NCI-H82 treated with DMSO at 0.1 percent for 48 hours (cell line): Measurements from ENCODE around the gene EFCAB14.
"Not testable (repeated sequence)": the region's sequence is repeated elsewhere in the genome, so short reads cannot be mapped to it uniquely, and the experiment has no call there.

ENCODE experiments used
- DNase-seq: peaks from one replicate; lab custom pipeline; 2025; ENCODE audit not compliant: unreplicated experiment; lab: John Stamatoyannopoulos, UW

EFCAB14 gene

DNA sequence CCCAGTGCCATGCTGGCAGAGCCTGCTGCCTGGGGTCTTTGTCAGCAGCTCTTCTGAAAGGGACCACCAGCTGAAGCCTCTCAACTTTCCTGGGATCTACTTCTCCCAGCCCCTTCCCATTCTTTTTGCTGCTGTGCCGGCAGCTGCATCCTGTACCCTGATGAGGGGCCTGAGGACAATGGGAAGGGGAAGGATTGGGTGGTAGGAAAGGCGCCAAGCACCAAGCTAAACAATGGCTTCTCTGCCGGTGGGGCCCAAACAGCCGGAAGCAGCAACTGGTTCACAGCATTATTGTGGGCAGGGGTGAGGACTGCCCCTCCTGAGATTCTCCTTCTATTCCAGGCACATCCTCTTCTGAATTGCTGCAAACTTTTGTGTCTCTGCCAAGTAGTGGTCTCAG lies 5.0 kb upstream of the EFCAB14 start:
- DNase-seq, result no peak

DNA sequence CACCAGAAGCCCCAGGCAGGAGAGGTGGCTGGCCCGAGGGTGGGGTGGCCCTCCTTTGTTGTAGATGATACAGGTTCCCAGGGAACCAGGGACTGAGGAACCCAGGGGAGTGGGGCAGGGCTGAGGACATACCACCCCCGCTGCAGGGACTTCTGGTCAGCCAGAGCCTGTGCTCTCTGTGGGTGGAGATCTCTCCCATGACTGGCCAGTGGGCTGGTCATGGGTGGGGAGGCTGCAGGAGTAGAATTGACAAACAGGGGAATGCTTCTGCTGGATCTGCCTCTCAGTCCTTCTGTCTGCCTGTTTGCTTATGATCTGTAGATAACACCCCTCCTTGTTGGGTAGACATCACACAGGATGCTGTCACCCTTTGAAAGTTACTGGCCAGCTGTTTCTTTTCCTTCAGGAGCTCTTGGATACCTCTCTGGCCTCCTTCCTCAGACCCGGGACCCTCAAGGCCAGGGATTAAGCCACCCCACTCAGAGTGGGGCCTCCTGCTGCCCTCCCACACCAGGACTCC lies 2.8 kb upstream of the EFCAB14 start:
- no peak for DNase-seq

- DNase-seq, result no peak
Measured at GRCh38 chr1:46721204-46721603, 2.3 kb upstream of the EFCAB14 start.

DNA sequence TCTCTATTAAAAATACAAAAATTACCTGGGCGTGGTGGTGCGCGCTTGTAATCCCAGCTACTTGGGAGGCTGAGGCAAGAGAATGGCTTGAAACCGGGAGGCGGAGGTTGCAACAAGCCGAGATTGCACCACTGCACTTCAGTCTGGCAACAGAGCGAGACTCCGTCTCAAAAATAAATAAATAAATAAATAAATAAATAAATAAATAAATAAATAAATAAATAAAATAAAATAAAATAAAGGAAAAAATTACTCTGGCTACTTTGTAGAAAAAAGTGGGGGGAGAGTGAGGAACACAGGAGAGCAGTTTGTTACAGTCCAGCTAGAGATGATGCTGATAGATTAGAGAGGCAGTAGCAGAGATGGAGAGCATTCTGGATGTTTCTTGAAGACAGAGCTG lies 1.4 kb upstream of the EFCAB14 start:
- not testable (repeated sequence) for DNase-seq

DNA sequence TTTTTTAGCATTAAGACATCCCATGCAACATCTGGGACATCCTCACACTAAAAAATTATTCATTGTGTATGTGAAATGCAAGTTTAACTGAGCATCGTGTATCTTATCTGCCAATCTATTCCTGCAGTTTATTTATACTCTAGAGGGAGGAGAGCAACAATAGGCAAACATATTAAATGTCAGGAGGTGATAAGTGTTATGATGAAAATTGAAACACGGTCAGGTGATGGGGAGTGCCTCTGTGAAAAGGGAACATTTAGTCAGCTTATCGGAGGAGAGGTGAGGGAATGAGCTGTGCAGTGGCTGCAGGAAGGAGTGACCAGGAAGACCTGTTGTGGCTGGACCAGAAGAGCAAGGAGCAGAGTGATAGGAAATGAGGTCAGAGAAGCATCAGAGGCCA lies 775 bp upstream of the EFCAB14 start:
- DNase-seq, result no peak

DNA sequence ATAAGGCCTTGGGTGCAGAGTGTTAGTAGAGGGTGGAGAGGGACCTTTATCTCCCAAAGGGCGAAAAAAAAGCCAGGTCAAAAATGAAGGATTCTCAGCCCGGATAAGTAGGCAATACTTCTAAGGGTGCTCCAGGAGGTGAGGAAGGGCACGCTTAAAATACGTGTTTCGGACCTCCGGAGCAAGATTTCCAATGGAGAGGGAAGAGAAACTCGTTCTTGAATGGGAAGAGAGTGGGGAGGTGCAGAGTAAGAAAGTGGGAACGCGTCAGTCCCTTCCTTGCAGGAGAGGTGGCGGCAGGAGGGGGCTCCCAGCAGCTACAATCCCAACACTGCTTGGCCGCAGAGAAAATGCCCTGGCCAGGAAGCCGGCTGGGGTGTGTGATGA lies 581 bp downstream of the EFCAB14 start:
- DNase-seq, result no peak

GRCh38 chr1:46717654-46718053 lies 1.3 kb downstream of the EFCAB14 start:
- DNase-seq, result no peak

- DNase-seq, result no peak
Measured at GRCh38 chr1:46714976-46715375, 3.9 kb downstream of the EFCAB14 start.

GRCh38 chr1:46708121-46708520 lies 10.8 kb downstream of the EFCAB14 start:
- no peak for DNase-seq

DNA sequence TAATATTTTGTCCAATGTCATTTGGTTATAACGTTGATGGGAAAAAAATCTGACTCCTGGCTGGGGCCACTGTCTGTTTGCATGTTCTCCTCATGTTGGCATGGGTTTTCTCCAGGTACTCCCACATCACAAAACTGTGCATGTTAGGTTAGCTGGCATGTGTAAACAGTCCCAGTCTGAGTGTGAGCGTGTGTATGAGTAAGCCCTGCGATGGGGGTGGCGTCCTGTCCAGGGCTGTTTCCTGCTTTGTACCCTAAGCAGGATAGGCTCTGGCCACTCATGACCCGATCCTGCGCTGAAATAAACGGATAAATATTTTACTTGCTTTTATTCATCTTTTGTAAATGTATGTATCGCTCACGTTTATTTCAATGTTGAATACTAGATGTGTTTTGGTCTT lies 13.5 kb downstream of the EFCAB14 start:
- no peak for DNase-seq

GRCh38 chr1:46703927-46704641 lies 14.8 kb downstream of the EFCAB14 start:
- DNase-seq, result no peak

GRCh38 chr1:46699666-46700065 lies 19.2 kb downstream of the EFCAB14 start:
- no peak for DNase-seq

DNA sequence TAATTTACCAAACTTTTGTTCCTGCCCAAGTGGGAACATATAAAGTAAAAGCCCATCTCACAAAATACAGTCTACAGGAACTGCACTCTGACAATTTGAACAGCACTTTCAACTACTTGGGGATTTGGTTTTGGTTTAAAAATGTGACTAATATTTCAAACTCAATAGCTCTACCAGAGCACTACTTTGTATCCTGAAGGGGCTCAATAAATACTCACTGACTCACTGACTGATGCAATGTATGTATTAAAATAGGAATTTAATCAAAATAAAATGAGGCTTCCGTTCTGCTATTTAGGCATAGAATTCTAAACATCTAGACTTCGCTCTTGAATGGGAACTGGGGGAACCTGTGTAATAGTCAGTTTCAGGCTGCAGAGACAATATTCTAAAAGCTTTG lies 21.9 kb downstream of the EFCAB14 start:
- DNase-seq, result no peak

DNA sequence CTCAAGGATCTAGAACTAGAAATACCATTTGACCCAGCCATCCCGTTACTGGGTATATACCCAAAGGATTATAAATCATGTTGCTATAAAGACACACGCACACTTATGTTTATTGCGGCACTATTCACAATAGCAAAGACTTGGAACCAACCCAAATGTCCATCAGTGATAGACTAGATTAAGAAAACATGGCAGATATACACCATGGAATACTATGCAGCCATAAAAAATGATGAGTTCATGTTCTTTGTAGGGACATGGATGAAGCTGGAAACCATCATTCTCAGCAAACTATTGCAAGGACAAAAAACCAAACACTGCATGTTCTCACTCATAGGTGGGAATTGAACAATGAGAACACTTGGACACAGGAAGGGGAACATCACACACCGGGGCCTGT lies 24.2 kb downstream of the EFCAB14 start:
- DNase-seq, result not testable (repeated sequence)

DNA sequence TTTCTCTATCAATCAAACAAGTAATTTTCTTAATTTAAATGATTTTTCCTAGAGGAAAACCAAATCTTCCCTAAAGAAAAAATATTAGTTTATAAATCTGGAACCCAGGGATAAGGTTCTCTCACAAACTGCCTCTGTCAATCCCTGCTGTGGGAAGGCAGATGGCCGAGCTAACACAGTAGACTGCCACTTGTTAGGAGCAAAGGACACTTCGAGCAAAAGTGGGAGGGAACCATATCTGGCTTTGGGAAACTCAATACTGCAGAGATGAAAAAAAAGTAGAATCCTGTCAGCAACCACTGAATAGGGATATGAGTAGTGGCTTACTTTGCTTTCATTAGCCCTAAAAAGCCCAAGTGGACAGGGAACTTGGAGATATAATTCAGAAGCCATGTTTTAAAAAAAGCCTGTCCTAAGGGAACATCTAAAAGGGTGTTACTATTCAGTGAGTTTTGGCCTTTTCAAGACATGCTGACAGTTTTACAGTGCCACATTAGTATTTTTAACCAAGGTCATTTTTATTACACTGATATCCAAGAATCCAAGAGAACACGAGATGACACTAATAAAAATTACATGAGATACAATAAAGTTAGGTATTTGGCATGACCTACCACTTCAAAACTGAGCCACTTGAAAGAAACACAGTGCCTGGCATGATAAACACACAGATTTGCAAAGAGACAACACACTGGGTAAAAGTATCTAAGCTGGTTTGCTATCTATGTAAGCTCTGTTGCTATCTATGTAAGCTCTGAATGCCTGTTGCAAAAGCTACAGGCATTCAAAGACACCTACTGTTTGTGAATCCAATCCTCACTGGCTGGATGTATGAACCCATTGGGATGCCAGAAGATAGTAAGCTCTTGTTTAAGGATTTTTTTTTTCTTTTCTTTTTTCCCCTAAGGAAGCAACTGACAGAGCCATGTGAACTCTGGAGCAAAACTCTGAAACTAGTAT lies 25.8 kb downstream of the EFCAB14 start:
- DNase-seq, result no peak

DNA sequence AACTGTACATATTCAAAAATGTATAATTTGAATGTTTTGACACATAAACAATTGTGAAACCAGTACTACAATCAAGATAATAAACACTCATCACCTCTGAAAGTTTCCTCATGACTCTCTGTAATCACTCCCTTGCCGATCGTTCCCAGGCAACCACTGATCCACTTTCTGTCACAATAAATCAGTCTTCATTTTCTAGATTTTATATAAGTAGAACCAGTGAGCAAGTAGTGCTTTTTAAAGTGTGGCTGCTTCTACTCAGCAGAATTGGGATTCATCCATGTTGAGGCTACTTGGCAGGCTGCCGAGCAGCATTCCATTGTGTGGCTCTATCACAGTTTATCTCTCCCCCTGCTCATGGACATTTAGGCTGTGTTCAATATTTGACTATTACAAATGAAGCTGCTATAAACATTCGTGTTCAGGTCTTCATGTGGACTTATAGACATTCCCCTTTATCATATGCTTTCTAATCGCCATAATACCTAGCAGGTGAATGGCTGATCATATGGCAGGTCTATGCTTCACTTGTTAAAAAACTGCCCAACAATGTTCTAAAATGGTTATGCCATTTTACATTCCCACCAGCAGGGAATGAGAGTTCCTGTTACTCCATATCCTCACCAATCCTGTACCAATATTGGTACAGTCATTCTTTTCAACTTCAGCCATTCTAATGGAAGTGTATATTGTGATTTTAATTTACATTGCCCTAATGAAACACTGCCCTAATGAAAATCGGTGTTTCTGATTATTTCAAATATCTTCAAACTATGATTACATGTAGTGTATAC lies 26.7 kb downstream of the EFCAB14 start:
- DNase-seq, result no peak

DNA sequence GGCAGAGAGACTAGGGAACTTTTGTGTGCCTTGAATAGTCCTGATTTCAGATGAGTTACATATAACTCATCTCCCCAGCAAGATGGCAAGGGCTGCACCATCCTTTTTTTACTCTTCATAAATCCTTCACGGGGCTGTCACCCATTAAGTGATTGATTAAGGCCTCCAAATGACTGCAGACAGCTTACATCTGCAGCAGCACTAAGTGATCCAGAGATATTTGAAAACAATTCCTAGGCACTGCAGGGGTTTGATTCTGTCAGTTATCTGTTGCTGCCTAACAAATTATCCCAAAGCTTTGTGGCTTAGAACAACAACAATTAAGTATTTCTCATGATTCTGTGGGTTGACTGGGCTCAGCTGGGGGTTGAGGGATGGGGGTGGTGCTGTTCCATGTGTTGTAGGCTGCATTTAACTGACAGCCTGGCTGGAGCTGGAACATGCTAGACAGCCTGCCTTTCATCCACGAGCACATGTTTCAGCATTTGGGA lies 27.9 kb downstream of the EFCAB14 start:
- DNase-seq, result no peak

DNA sequence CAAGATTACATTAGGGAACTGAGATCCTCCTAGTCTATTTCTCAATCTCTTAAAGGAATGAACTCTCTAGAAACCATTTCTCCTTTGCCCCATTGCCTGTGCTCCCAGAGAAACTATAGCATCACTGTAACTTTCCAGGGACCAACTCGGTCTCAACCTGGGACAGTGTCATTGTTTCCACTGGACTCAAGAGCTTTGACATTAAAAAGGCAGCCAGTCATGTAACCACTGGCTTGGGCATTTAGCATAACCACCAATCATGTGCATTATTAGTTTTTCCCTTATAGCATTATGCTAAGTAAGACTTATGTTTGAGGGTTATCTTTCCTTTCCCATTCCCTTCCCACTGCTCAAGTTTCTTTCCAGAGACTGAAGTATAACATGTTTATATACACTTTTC lies 29.0 kb downstream of the EFCAB14 start:
- DNase-seq, result no peak

DNA sequence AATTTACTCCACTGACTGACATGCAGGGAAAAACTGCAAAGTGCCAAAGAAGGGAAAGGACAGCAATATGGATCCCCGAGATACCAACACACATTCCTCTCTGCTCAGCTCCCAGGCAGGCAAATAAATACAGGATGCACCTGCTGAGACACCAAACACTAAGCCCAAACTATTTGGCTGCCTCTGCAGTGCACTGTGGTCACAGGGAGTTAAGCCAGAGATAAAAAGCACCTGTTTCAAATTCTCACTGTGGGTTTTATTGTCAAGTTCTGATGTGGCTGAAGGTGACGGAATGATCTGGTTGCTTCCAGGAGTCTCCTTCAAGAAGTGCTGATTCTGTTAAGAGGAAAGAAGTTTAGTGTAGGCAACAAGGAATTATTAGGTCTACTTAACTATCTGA lies 29.6 kb downstream of the EFCAB14 start:
- no peak for DNase-seq

DNA sequence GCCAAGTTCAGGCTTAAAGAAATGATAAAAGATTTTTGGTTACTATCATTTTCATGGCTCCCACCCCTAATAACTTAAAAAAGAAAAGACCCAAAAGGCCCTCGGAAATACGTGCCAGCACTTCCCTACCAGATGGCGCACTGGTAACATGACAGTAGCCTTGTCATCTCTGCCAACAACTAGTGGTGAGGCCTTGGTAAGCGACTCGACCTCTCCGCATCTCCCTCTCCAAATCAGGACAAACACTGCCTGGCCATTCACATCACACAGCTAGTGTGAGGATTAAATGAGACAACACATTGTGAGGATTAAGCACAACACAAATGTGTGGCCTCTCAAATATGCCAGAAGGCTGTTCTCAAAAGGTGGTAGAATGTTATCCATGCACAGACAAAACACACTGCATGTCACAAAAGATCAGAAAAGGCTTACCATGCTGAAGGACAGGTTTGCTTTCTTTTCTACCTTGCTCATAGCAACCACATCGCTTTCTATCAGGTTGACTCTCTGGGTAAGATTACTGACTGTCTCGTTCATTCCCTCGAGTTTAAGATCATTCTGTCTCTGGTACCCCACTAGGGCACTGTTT lies 30.9 kb downstream of the EFCAB14 start:
- DNase-seq, result no peak
